D721Med (cell line): Measurements from ENCODE around the gene DTNB.

ENCODE experiments used
- DNase-seq: peaks from one replicate; pipeline ENCODE4 v3.0.0; 2011; ENCODE audit warnings: low spot score; ENCODE audit not compliant: insufficient read length
- FAIRE-seq: peaks from 2 replicates; lab custom pipeline; 2011; peaks lifted over from hg19 to GRCh38; lab: Jason Lieb, UNC
- TF ChIP-seq, protein P1 (sequence below): IDR thresholded peaks from 2 replicates; pipeline ENCODE4 v1.5.1; 2012; ENCODE audit warnings: mild to moderate bottlenecking, control low read depth; ENCODE audit not compliant: insufficient read depth; ENCODE audit errors: missing control alignments

The DTNB gene

GRCh38 chr2:25397777-25398176, 275.6 kb downstream of the DTNB start:
- FAIRE-seq (no peak), DNase-seq (no peak)
- TF ChIP-seq, protein P1, sequence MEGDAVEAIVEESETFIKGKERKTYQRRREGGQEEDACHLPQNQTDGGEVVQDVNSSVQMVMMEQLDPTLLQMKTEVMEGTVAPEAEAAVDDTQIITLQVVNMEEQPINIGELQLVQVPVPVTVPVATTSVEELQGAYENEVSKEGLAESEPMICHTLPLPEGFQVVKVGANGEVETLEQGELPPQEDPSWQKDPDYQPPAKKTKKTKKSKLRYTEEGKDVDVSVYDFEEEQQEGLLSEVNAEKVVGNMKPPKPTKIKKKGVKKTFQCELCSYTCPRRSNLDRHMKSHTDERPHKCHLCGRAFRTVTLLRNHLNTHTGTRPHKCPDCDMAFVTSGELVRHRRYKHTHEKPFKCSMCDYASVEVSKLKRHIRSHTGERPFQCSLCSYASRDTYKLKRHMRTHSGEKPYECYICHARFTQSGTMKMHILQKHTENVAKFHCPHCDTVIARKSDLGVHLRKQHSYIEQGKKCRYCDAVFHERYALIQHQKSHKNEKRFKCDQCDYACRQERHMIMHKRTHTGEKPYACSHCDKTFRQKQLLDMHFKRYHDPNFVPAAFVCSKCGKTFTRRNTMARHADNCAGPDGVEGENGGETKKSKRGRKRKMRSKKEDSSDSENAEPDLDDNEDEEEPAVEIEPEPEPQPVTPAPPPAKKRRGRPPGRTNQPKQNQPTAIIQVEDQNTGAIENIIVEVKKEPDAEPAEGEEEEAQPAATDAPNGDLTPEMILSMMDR, result no peak

DNA sequence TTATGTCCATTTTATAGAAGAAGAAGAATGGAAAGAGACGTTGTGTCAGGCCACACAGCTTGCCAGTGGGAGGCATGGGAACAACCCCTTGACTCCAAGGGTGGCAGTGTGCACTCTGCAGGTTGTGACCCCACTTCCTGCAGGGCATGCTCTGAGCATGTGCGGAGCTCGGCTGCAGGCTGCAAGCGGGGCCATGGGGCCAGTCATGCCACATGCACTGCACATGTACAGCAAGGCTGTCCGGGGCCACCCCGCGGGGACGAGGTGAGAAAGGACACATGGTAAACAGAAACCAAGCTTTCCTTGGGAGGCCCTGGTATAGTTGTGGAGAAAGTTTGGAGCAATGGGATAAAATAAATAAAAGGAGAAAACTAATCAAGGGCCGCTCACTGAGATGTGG, 284.2 kb downstream of the DTNB start:
- FAIRE-seq, result no peak
- TF ChIP-seq, protein P1, result no peak
- DNase-seq, result no peak

DNA sequence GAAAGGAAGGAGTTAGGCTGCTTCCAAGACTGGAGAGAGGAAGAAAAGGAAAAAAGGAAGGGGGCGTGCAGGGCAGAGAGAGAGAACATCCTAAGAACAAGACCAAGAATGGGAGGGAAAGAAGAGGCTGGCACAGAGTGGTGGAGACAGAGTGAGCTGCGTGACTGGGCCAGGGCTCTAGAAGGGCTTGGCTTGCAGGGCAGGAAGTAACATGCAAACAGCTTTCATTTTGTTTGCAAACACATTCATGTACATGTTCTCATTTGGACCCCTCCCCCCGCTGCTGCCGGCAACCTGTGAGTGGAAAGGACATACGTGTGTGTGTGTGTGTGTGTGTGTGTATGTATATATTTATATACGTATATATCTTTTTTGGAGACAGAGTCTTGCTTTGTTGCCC, 284.9 kb downstream of the DTNB start:
- no peak for FAIRE-seq
- DNase-seq, result no peak
- TF ChIP-seq, protein P1, result no peak

DNA sequence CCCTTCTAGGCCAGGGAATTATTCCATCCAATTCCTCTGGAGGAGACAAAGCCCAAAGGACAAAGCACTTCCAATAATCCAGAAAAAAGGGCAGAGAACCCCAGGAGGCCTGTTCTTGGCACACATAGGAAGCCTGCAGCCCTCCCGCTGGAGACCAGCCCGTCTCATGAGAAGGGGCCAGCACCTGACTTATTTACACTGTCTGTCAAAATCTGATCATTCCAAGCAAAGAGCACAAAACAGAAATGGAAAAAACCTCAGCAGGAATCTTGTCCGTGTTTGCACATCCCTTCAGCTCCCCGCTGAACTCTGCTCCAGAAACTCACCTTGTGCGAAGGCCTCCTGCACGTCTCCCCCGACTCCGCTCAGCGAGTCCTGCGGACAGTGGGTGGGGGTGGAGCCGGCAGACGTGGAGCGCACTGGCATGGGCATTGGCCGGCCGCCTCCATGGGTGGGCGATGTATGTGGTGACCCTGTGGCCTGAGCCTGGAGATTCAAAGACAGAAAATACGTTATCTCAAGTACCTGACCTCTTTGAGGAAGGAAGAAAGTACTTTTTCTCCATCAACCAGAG, 285.4 kb downstream of the DTNB start:
- TF ChIP-seq, protein P1, result no peak
- no peak for FAIRE-seq
- DNase-seq, result no peak

DNA sequence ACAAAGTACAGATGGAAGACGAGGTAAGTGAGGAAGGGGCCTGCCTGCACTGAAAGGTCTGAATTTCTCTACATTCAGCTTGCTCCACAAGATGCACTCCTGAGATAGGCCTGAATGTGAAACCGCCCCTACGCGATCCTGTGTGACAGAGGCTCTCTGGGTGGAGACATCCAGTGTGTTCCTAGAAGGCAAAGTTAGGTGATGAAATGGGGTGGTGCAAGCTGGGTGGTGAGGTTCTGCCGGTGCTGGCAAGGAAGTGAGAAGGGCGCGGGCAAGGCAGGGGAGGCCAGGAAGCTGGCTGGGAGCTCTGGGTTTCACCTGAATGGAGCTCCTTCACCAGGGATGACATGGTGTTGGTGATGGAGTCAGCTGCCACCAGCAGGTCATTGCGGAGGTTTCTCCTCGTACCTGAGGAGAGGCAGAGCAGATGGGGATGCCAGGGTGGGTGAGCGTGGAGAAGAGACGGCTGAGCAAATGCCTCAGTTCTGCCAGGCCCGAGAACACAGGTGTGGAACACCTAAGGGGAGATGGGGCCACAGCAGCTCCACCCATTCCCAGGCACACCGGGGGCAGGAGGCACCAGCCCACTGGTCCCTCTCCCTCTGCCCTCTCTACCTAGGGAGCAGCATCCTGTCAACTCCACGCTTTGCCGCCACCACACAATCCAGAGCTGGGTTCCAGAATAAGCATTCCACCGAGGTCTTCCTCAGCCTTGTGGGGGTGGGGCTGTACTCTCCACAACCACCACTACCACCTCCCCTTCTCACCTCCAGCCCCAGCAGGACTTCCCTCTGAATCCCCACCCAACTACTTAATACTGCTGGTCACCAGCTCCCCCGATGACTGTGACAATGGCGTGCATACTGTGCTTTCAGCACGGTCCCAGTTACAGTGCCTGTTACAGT, 286.2 kb downstream of the DTNB start:
- DNase-seq, result no peak
- FAIRE-seq, result no peak
- TF ChIP-seq, protein P1, result no peak

- TF ChIP-seq, protein P1, result no peak
- FAIRE-seq, result no peak
- DNase-seq, result no peak
Measured at GRCh38 chr2:25385910-25386309, 287.5 kb downstream of the DTNB start.

DNA sequence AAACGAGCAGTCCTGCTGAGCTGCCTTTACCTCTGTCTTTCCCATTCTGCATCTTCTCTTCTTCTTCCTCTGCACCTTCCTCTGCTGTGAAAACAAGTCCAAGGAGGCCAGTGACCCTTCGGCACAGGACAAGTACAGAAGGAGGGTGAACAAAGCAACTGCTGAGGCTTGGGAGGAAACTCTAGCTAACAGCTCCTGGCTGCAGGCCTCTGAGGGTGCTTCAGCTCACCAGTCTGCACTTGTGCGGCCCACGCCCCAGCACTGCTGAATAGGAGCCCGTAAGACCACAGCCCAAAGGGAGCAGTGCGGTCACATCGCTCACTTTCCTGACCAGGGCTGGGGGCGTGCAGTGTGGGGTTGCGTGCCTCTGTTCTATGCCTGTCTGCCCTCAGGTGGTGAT, 289.6 kb downstream of the DTNB start:
- no peak for DNase-seq
- no peak for FAIRE-seq
- TF ChIP-seq, protein P1, result no peak
